Adipose tissue (tissue), 3 donors: Measurements from ENCODE around the gene MAGI2. TPM values are rescaled to one million over a fixed set of nuclear protein-coding genes. Genes with fewer than 3 reads are reported as not detected.

ENCODE experiments used
- H3K27ac ChIP-seq: one replicate; pipeline ENCODE4 v1.5.1; 2013; ENCODE audit warnings: low read depth, low read length
- WGBS, 3 donors: extraction: QIAGEN DNeasy Blood & Tissue Kit; methylation state at CpG; one replicate each; pipeline ENCODE4 v1.1.7; 2013; 5-methylcytosine and 5-hydroxymethylcytosine counted together
- polyA plus RNA-seq, 3 donors: library from polyadenylated mRNA; stranded (reverse); fragments of 200-250 nt; gene quantifications; one replicate each; pipeline ENCODE4 v1.2.3, GENCODE V29; 2013
- donor health status: healthy with polysubstance abuse.
- donor health status: Bipolar disorder and iron deficiency.
- donor health status: healthy.

MAGI2 gene
- polyA plus RNA-seq, 3 donors = 0.81 to 3.2 (median 2.2) TPM

GRCh38 chr7:78953090-78953489 lies 500.4 kb downstream of the MAGI2 start:
- no peak overlapping the region for H3K27ac ChIP-seq
- WGBS, 3 donors = 46 to 57% (median 49%) methylated on average over 1 of the region's 1 CpG

GRCh38 chr7:78939669-78940068 lies 513.8 kb downstream of the MAGI2 start:
- H3K27ac ChIP-seq = no peak overlapping the region
- 73 to 76% (median 76%) methylated on average over 4 of the region's 4 CpGs for WGBS, 3 donors

- 15 to 26% (median 22%) methylated on average over 2 of the region's 2 CpGs for WGBS, 3 donors
- no peak overlapping the region for H3K27ac ChIP-seq
Observed at GRCh38 chr7:78924581-78924980, 528.9 kb downstream of the MAGI2 start.

- no peak overlapping the region for H3K27ac ChIP-seq
Observed at GRCh38 chr7:78912781-78913180, 540.7 kb downstream of the MAGI2 start.

GRCh38 chr7:78906735-78907134 lies 546.7 kb downstream of the MAGI2 start:
- H3K27ac ChIP-seq = no peak overlapping the region
- WGBS, 3 donors = 62 to 86% (median 85%) methylated on average over 1 of the region's 1 CpG

GRCh38 chr7:78905436-78905835 lies 548.0 kb downstream of the MAGI2 start:
- H3K27ac ChIP-seq = no peak overlapping the region

- WGBS, 3 donors = 54 to 81% (median 61%) methylated on average over 2 of the region's 2 CpGs
- H3K27ac ChIP-seq = no peak overlapping the region
Observed at GRCh38 chr7:78904983-78905382, 548.5 kb downstream of the MAGI2 start.

GRCh38 chr7:78901566-78901965 lies 551.9 kb downstream of the MAGI2 start:
- H3K27ac ChIP-seq = no peak overlapping the region
- 84 to 88% (median 84%) methylated on average over 3 of the region's 3 CpGs for WGBS, 3 donors

GRCh38 chr7:78900806-78901205 lies 552.7 kb downstream of the MAGI2 start:
- 82 to 89% (median 85%) methylated on average over 2 of the region's 2 CpGs for WGBS, 3 donors
- H3K27ac ChIP-seq = no peak overlapping the region

- no peak overlapping the region for H3K27ac ChIP-seq
- WGBS, 3 donors = 25 to 44% (median 40%) methylated on average over 3 of the region's 3 CpGs
Observed at GRCh38 chr7:78895393-78895792, 558.1 kb downstream of the MAGI2 start.

- 69 to 90% (median 82%) methylated on average over 1 of the region's 1 CpG for WGBS, 3 donors
- H3K27ac ChIP-seq = no peak overlapping the region
Observed at GRCh38 chr7:78879206-78879605, 574.3 kb downstream of the MAGI2 start.

GRCh38 chr7:78873117-78873516 lies 580.4 kb downstream of the MAGI2 start:
- WGBS, 3 donors = 67 to 71% (median 70%) methylated on average over 5 of the region's 5 CpGs
- H3K27ac ChIP-seq = no peak overlapping the region

- no peak overlapping the region for H3K27ac ChIP-seq
Observed at GRCh38 chr7:78864339-78864738, 589.1 kb downstream of the MAGI2 start.

GRCh38 chr7:78863281-78863680 lies 590.2 kb downstream of the MAGI2 start:
- H3K27ac ChIP-seq = no peak overlapping the region
- 30 to 60% (median 48%) methylated on average over 1 of the region's 1 CpG for WGBS, 3 donors

GRCh38 chr7:78862411-78862900 lies 591.0 kb downstream of the MAGI2 start:
- WGBS, 3 donors = 63 to 80% (median 78%) methylated on average over 3 of the region's 3 CpGs
- no peak overlapping the region for H3K27ac ChIP-seq

- 81 to 85% (median 83%) methylated on average over 6 of the region's 6 CpGs for WGBS, 3 donors
- no peak overlapping the region for H3K27ac ChIP-seq
Observed at GRCh38 chr7:78852951-78853350, 600.5 kb downstream of the MAGI2 start.

GRCh38 chr7:78850093-78850740 lies 603.2 kb downstream of the MAGI2 start:
- 44 to 61% (median 52%) methylated on average over 3 of the region's 3 CpGs for WGBS, 3 donors

GRCh38 chr7:78845155-78845554 lies 608.3 kb downstream of the MAGI2 start:
- H3K27ac ChIP-seq = no peak overlapping the region
- 27 to 48% (median 45%) methylated on average over 1 of the region's 1 CpG for WGBS, 3 donors

More at GRCh38 chr7:78850093-78850740, 603.2 kb downstream of the MAGI2 start:
- H3K27ac ChIP-seq = no peak overlapping the region

- no peak overlapping the region for H3K27ac ChIP-seq
- 33 to 60% (median 33%) methylated on average over 2 of the region's 2 CpGs for WGBS, 3 donors
Observed at GRCh38 chr7:78842068-78842467, 611.4 kb downstream of the MAGI2 start.

- WGBS, 3 donors = 81 to 91% (median 84%) methylated on average over 5 of the region's 5 CpGs
- H3K27ac ChIP-seq = no peak overlapping the region
Observed at GRCh38 chr7:78835897-78836296, 617.6 kb downstream of the MAGI2 start.

GRCh38 chr7:78828317-78828716 lies 625.1 kb downstream of the MAGI2 start:
- 67 to 85% (median 71%) methylated on average over 1 of the region's 1 CpG for WGBS, 3 donors
- H3K27ac ChIP-seq = no peak overlapping the region
